CD4-positive, alpha-beta T cell treated with Interleukin-17A for 1 hour (primary cell): Measurements from ENCODE around the gene RWDD3.

Experiments used
- DNase-seq: peaks from one replicate; pipeline ENCODE4 v3.0.0-alpha.2; 2020

RWDD3 gene

GRCh38 chr1:95230768-95231191 lies 3.2 kb upstream of the RWDD3 start:
- no peak for DNase-seq

- no peak for DNase-seq
Observed at GRCh38 chr1:95232646-95233318, 1.2 kb upstream of the RWDD3 start.

GRCh38 chr1:95233319-95233736 lies 682 bp upstream of the RWDD3 start:
- DNase-seq, result no peak

- DNase-seq, result no peak
Observed at GRCh38 chr1:95236784-95237575, 3.0 kb downstream of the RWDD3 start.

- DNase-seq, result no peak
Observed at GRCh38 chr1:95237981-95238703, 4.1 kb downstream of the RWDD3 start.

- DNase-seq, result no peak
Observed at GRCh38 chr1:95245029-95245428, 11.0 kb downstream of the RWDD3 start.

GRCh38 chr1:95246511-95246910 lies 12.5 kb downstream of the RWDD3 start:
- DNase-seq, result no peak

- DNase-seq, result no peak
Observed at GRCh38 chr1:95247607-95248006, 13.6 kb downstream of the RWDD3 start.

GRCh38 chr1:95249916-95250315 lies 15.9 kb downstream of the RWDD3 start:
- DNase-seq, result no peak

GRCh38 chr1:95252422-95252821 lies 18.4 kb downstream of the RWDD3 start:
- no peak for DNase-seq

- no peak for DNase-seq
Observed at GRCh38 chr1:95254959-95255358, 20.9 kb downstream of the RWDD3 start.

GRCh38 chr1:95255826-95256225 lies 21.8 kb downstream of the RWDD3 start:
- DNase-seq, result no peak

- DNase-seq, result no peak
Observed at GRCh38 chr1:95257758-95258157, 23.7 kb downstream of the RWDD3 start.

- DNase-seq, result no peak
Observed at GRCh38 chr1:95259245-95259644, 25.2 kb downstream of the RWDD3 start.

GRCh38 chr1:95262913-95263312 lies 28.9 kb downstream of the RWDD3 start:
- DNase-seq, result no peak

GRCh38 chr1:95263450-95263849 lies 29.4 kb downstream of the RWDD3 start:
- no peak for DNase-seq

GRCh38 chr1:95265106-95265505 lies 31.1 kb downstream of the RWDD3 start:
- no peak for DNase-seq

GRCh38 chr1:95276429-95276828 lies 42.4 kb downstream of the RWDD3 start:
- DNase-seq, result no peak

- DNase-seq, result no peak
Observed at GRCh38 chr1:95278173-95279006, 44.4 kb downstream of the RWDD3 start.

- DNase-seq, result no peak
Observed at GRCh38 chr1:95281781-95282517, 47.9 kb downstream of the RWDD3 start.

GRCh38 chr1:95282518-95282895 lies 48.5 kb downstream of the RWDD3 start:
- DNase-seq, result no peak

GRCh38 chr1:95284420-95284819 lies 50.4 kb downstream of the RWDD3 start:
- no peak for DNase-seq
